GM12891 (cell line): ENCODE measurements around the gene SPATA20. TPM values are rescaled to one million over a fixed set of nuclear protein-coding genes. Genes with fewer than 3 reads are reported as not detected.

ENCODE experiments used
- DNase-seq: peaks from one replicate; pipeline ENCODE4 v3.0.0; 2011; ENCODE audit warnings: low spot score; ENCODE audit not compliant: insufficient read length
- FAIRE-seq: peaks from 2 replicates; lab custom pipeline; 2011; peaks lifted over from hg19 to GRCh38; lab: Jason Lieb, UNC
- PAX5 ChIP-seq: IDR thresholded peaks from 2 replicates; pipeline ENCODE4 v1.6.1; 2011; ENCODE audit warnings: low read length, moderate library complexity, mild to moderate bottlenecking; ENCODE audit not compliant: insufficient read depth, severe bottlenecking
- POLR2A ChIP-seq: IDR thresholded peaks from 2 replicates; pipeline ENCODE4 v1.6.1; 2011; ENCODE audit warnings: low read depth, low read length, control low read depth
- POLR2AphosphoS5 ChIP-seq: IDR thresholded peaks from 2 replicates; pipeline ENCODE4 v1.6.1; 2011; ENCODE audit warnings: low read depth, low read length, control low read depth
- POU2F2 ChIP-seq: IDR thresholded peaks from 2 replicates; pipeline ENCODE4 v1.6.1; 2011; ENCODE audit warnings: low read depth, mild to moderate bottlenecking, control low read depth, low read length, moderate library complexity
- SPI1 ChIP-seq: IDR thresholded peaks from 2 replicates; pipeline ENCODE4 v1.6.1; 2011; ENCODE audit warnings: low read depth, low read length, control low read depth
- TAF1 ChIP-seq: IDR thresholded peaks from 2 replicates; pipeline ENCODE4 v1.6.1; 2011; ENCODE audit warnings: low read depth, low read length, control low read depth
- polyA plus RNA-seq: library from polyadenylated mRNA; unstranded; fragments of >200 nt; gene quantifications from one replicate; pipeline ENCODE4 v1.2.1, GENCODE V29; 2012; ENCODE audit warnings: low read depth, missing spikeins, inconsistent platforms; ENCODE audit not compliant: missing spikeins

Gene SPATA20
- 26.5 TPM for polyA plus RNA-seq

DNA sequence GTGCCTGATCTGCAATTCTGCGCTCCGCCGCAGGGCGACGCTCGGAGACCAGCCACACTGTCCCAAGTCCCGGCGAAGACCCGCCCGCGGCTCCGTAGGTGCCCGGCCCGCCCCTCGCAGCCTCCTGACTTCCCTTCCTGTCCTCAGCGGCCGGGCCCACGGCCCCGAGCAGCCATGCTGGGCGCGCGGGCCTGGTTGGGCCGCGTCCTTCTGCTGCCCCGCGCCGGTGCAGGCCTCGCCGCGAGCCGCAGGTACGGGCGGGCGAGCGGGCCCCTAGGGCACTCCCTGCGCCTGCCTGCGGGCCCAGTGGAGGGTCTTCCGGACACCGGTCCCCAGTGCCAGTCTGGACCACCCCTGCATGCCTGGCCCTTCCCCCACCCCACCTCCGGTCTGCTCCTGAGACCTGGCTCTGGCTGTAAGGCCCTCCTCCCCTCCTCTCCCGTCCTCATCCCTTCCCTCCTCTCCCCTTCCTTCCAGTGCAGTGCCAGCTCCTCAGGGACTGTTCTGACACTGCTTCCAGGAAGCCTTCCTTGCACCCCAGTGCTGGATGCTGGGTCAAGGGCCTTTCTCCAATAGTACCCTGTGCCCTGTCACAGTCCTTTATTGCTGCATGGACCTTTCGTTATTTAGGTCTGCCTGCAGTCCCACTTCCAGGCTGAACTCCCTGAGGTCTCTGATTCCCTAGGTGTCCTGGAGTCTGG lies at the start of gene SPATA20:
Gene SPATA20, plus strand, starts transcription at position 140 of the 701 bp plus-strand sequence. Its CDS starts 35 bp downstream, at position 175.
- FAIRE-seq: peak; percentile 91

GRCh38 chr17:50498021-50498874 lies 48.7 kb upstream of the SPATA20 start:
- no peak for TF ChIP-seq PAX5
- TF ChIP-seq TAF1: no peak
- TF ChIP-seq POLR2A: no peak
- no peak for TF ChIP-seq POLR2AphosphoS5
- TF ChIP-seq SPI1: no peak
- no peak for TF ChIP-seq POU2F2
- no peak for FAIRE-seq
- no peak for DNase-seq

More for the DNA sequence above, at the start of gene SPATA20:
- DNase-seq: peak; percentile 96
- TF ChIP-seq POLR2AphosphoS5: no peak
- TF ChIP-seq POLR2A: peak; percentile 61; the same call in 1 of the 2 replicates
- TF ChIP-seq POU2F2: no peak
- peak; percentile 11; the same call in 1 of the 2 replicates for TF ChIP-seq TAF1
- peak; percentile 50 for TF ChIP-seq SPI1
- no peak for TF ChIP-seq PAX5

- DNase-seq: no peak
- no peak for FAIRE-seq
- TF ChIP-seq PAX5 (no peak), POLR2A (no peak), POLR2AphosphoS5 (no peak), POU2F2 (no peak), TAF1 (no peak), SPI1 (no peak)
These were observed 47.7 kb upstream of the SPATA20 start for GRCh38 chr17:50499270-50499669.

DNA sequence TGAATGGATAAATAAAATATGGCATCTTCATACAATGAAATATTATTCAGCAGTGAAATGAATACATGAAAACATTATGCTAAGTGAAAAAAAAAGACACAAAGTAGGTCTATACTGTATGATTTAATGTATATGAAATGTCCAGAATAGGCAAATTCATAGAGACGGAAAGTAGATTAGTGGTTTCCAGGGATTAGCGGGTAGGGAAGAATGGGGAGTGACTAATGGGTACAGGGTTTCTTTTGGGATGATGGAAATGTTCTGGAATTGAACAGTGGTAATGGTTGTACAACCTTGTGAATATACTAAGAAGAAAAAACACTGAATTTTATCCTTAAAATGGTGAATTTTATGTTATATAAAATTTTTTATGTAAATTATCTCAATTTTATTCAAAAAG lies 47.3 kb upstream of the SPATA20 start:
- DNase-seq: no peak
- TF ChIP-seq PAX5 (no peak), POU2F2 (no peak), SPI1 (no peak), POLR2AphosphoS5 (no peak), TAF1 (no peak), POLR2A (no peak)
- FAIRE-seq: no peak

DNA sequence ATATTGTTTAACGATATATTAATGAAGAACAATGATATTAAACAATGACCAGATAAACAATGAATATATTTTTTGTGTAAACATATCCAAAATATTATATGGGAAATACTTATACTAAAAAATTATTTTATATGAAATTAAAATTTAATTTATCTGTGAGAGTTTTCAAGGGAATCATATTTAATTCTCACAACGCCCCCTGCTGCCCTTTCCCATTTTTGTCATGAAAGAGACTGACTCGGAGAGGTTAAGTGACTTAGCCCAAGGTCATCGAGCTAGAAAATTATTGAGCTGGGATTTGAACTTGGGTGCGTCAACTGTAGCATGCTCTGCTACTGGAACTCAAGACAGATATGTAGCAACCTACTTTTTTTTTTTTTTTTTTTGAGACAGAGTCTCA lies 45.9 kb upstream of the SPATA20 start:
- TF ChIP-seq TAF1 (no peak), POLR2A (no peak), PAX5 (no peak), POU2F2 (no peak), POLR2AphosphoS5 (no peak), SPI1 (no peak)
- FAIRE-seq (no peak), DNase-seq (no peak)

GRCh38 chr17:50502301-50502990 lies 44.5 kb upstream of the SPATA20 start:
- DNase-seq (no peak), FAIRE-seq (no peak)
- TF ChIP-seq TAF1: no peak
- no peak for TF ChIP-seq SPI1
- no peak for TF ChIP-seq POU2F2
- no peak for TF ChIP-seq POLR2AphosphoS5

DNA sequence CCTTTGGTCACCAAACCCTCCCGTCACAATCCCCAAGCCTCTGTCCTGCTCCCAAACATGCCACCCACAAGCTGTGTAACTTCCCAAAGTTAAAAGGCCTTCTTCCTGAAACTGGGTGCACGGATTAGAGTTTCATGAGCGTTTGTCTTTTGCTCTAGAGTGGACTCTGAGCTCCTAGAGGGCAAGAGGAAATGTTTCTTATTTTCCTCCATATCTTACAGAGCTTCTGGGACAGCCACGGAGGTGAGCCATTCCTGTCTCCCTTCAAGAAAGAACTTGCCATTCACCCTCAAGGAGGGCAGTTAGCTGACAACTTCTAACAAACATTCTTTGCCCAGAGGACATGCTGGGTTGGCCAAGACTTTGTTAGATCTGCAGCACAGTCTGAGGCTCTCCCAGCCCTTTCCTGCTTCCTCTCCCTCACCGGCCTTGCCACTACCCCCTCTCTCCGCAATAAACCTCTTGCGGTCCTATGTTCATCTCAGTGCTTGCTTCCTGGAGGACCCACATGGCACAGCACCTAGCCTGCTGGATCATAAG lies 41.3 kb upstream of the SPATA20 start:
- DNase-seq (no peak), FAIRE-seq (no peak)
- no peak for TF ChIP-seq POLR2AphosphoS5
- TF ChIP-seq POU2F2: no peak
- TF ChIP-seq PAX5: no peak
- no peak for TF ChIP-seq TAF1

GRCh38 chr17:50506298-50506697 lies 40.7 kb upstream of the SPATA20 start:
- FAIRE-seq (no peak), DNase-seq (no peak)
- no peak for TF ChIP-seq POLR2A
- no peak for TF ChIP-seq TAF1
- TF ChIP-seq PAX5: no peak
- no peak for TF ChIP-seq POLR2AphosphoS5
- TF ChIP-seq POU2F2: no peak
- TF ChIP-seq SPI1: no peak
